Hepatocyte (in vitro differentiated cells): ENCODE results near the gene TSPAN8.

Source experiments
- CTCF ChIP-seq: fragments of 200-600 bp; sonication (generic); IDR thresholded peaks from 2 replicates; pipeline ENCODE4 v1.5.1; 2016; ENCODE audit warnings: antibody characterized with exemption, mild to moderate bottlenecking; ENCODE audit not compliant: poor library complexity
- EZH2 ChIP-seq: fragments of 200-600 bp; sonication (generic); IDR thresholded peaks from 2 replicates; pipeline ENCODE4 v1.6.1; 2016; ENCODE audit warnings: antibody characterized with exemption, mild to moderate bottlenecking, borderline replicate concordance

DNA sequence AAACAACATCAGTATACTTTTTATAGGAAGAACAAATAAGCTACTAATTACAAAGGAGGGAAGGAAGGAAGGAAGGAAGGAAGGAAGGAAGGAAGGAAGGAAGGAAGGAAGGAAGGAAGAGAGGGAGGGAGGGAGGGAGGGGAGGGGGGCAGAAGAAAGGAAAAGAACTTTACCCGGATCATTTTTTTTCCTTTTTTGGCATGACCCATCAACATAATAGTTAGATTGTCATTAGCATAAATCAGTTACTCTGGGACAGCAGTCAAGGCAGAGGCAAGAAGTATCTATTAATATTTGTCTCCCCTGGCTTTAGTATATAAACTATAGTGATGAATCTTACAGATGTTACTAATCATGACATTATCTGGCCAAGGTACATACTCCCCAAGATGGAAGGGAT lies 35.2 kb upstream of the TSPAN8 start:
- TF ChIP-seq CTCF (no peak), EZH2 (no peak)
